ENCODE results near the gene ALDH16A1. TPM values are rescaled to one million over a fixed set of nuclear protein-coding genes. Genes with fewer than 3 reads are reported as not detected.
"Not testable (repeated sequence)": the region's sequence is repeated elsewhere in the genome, so short reads cannot be mapped to it uniquely, and the experiment has no call there.

The ALDH16A1 gene
- total RNA-seq, 1 donor from 2014 or later, result 7.7 TPM

GRCh38 chr19:49453757-49454240 is 774 bp downstream of the ALDH16A1 start:
- no peak for DNase-seq (ENCODE audit: low spot score)
- intact Hi-C loops (cut with DNase I), result loop anchor here (5.0 kb wide), 1 partner anchor 34 kb away; the partner anchor contains the start of gene RPL13A

GRCh38 chr19:49455773-49456172 is 2.7 kb downstream of the ALDH16A1 start:
- intact Hi-C loops (cut with DNase I), result no loop called here

GRCh38 chr19:49456326-49456725 is 3.3 kb downstream of the ALDH16A1 start:
- intact Hi-C loops (cut with DNase I), result no loop called here
- DNase-seq (ENCODE audit: low spot score), result no peak

More at GRCh38 chr19:49455773-49456172, 2.7 kb downstream of the ALDH16A1 start:
- DNase-seq (ENCODE audit: low spot score), result no peak

DNA sequence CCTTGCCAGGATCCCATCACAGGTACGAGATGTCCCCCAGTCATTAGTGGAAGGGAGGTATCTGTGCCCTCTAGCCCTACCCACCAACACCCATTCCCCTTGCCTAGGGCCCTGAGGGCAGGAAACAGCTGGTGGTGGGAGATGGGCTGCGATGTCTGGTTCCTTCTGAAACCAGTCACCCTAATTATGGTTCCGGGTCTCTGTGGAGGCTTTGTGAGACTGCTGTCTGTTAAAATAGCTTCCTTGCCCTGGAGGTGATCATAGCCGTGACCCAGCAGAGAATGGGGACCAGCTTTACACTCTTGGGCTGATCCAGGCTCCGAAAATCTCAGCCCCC is 5.5 kb downstream of the ALDH16A1 start:
- no peak for DNase-seq (ENCODE audit: low spot score)
- intact Hi-C loops (cut with DNase I), result no loop called here

GRCh38 chr19:49459388-49459787 is 6.4 kb downstream of the ALDH16A1 start:
- intact Hi-C loops (cut with DNase I), result no loop called here
- DNase-seq (ENCODE audit: low spot score), result no peak

- DNase-seq (ENCODE audit: low spot score); intact Hi-C loops (cut with DNase I): not testable (repeated sequence)
These were observed 8.1 kb downstream of the ALDH16A1 start for GRCh38 chr19:49461130-49461529.

DNA sequence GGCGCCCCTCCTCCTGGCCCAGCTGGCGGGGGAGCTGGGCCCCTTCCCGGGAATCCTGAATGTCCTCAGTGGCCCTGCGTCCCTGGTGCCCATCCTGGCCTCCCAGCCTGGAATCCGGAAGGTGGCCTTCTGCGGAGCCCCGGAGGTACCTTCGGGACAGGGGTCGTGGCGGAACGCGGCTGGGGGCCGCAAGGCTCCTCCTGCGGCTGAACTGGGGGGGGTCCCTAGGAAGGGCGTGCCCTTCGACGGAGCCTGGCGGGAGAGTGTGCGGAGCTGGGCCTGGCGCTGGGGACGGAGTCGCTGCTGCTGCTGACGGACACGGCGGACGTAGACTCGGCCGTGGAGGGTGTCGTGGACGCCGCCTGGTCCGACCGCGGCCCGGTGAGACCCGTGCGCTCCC is 8.6 kb downstream of the ALDH16A1 start:
- DNase-seq (ENCODE audit: low spot score), result no peak
- intact Hi-C loops (cut with DNase I), result no loop called here

DNA sequence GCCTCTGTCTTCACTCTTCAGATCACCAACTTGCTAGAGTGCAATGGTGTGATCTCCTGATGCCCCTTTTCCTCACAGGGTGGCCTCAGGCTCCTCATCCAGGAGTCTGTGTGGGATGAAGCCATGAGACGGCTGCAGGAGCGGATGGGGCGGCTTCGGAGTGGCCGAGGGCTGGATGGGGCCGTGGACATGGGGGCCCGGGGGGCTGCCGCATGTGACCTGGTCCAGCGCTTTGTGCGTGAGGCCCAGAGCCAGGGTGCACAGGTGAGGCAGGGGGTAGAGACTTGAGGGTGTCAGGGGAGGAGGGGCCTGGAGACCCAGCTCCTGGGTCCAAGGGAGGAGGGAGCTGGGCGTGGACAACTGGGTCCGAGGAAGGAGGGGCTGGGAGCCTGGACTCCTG is 9.5 kb downstream of the ALDH16A1 start:
- DNase-seq (ENCODE audit: low spot score), result no peak
- intact Hi-C loops (cut with DNase I), result no loop called here

DNA sequence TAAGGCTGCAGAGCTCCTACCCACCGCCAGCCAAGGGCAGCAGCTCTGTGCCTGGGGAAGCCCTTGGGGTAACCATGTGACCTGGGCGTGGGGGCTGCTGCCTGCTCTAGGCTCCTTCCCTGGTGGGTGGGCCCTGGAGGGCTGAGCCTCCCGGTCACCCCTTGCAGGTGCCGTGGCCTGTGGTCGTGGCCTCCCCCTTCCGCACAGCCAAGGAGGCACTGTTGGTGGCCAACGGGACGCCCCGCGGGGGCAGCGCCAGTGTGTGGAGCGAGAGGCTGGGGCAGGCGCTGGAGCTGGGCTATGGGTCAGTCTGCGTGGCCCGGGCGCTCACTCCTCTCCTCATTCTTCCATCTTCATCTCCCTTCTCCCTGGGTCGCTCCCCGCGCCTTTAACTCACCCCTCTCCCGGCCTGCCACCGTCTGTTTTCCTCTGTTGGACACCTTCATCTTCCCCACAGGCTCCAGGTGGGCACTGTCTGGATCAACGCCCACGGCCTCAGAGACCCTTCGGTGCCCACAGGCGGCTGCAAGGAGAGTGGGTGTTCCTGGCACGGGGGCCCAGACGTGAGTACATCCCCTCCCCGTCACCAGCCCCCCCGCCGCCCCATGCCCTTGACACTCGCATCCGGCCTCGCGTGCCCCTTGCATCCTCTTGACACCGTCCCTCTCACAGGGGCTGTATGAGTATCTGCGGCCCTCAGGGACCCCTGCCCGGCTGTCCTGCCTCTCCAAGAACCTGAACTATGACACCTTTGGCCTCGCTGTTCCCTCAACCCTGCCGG is 11.1 kb downstream of the ALDH16A1 start:
- no peak for DNase-seq (ENCODE audit: low spot score)
- intact Hi-C loops (cut with DNase I), result no loop called here

- intact Hi-C loops (cut with DNase I), result no loop called here
- DNase-seq (ENCODE audit: low spot score), result no peak
These were observed 12.3 kb downstream of the ALDH16A1 start for GRCh38 chr19:49465371-49465770.

DNA sequence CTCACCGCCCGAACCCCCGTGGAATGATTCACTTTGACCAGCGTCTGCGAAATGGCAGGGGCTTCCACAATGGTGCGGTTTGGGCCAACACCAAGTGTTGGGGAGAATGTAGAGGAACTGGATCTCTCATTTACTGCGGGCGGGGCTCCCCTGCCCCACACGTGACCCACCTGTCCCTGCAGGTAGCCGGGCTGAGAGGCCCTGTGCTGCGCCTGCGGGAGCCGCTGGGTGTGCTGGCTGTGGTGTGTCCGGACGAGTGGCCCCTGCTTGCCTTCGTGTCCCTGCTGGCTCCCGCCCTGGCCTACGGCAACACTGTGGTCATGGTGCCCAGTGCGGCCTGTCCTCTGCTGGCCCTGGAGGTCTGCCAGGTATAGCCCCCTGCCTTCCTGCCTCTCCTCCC is 15.2 kb downstream of the ALDH16A1 start:
- DNase-seq (ENCODE audit: low spot score), result no peak
- intact Hi-C loops (cut with DNase I), result no loop called here

DNA sequence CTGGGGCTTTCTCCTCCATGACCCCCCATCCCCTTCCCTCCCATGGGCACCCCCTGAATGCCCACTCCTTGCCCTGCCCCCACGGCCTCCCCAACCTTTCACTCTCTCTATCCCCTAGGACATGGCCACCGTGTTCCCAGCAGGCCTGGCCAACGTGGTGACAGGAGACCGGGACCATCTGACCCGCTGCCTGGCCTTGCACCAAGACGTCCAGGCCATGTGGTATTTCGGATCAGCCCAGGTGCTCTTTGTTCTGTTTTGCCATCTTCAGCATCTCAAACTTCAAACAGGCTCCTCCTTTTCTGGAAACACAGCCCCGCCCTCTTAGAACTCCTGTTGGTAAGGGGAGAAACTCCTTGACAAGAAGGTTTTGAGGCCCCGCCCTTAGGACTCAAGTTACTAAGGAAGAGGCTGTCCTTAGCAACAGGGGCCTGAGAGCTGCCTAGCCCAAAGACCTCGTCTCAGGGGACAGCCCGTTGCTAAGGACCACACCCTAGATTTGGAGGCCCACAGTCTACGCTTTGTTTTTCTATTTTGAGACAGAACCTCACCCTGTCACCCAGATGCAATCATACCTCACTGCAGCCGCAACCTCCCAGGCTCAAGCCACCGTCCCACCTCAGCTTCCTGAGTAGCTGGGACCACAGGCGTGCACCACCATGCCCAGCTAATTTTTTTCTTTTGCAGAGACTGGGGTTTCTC is 15.9 kb downstream of the ALDH16A1 start:
- intact Hi-C loops (cut with DNase I), result no loop called here
- peak; percentile 82 for DNase-seq (ENCODE audit: low spot score)

DNA sequence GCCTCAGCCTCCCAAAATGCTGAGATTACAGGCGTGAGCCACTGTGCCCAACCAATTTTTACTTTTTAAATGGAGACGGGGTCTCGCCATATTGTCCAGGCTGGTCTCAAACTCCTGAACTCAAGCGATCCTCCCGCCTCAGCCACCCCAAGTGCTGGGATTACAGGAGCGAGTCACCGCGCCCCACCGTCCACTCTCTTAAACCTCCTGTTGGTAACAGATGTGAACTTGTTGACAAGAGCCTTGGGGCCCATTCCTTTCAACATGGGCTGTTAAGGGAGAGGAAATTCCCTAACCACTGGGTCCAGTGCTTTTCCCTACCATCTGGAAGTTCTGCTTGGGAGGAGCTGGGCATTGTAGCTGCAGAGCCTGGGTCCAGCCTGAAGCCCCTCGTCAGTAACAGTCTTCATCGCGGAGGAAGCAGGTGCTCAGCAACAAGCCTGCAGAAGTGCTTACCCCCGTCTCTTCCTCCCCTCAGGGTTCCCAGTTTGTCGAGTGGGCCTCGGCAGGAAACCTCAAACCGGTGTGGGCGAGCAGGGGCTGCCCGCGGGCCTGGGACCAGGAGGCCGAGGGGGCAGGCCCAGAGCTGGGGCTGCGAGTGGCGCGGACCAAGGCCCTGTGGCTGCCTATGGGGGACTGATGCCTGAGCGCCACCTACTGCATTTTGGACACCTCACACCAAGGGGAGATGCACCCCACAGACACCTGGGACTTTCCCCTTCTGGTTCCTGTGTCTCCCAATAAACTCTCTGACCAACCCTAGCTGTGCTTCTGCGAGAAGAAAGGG is 17.0 kb downstream of the ALDH16A1 start:
- intact Hi-C loops (cut with DNase I), result no loop called here
- DNase-seq (ENCODE audit: low spot score), result no peak

DNA sequence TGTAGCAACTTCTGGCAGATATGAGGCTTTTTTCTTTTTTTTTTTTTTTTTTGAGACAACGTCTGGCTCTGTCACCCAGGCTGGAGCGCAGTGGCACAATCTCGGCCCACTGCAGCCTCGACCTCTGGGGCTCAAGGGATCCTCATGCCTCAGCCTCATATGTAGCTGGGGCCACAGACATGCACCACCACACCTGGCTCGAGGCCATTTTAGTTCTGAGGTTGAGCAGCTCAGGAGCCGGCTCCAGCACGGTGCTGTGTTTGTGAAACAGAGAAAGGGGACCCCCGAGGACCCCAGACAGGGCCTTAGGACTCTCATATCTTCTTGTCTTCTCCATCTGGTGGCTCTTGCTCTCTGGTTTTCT is 17.6 kb downstream of the ALDH16A1 start:
- intact Hi-C loops (cut with DNase I), result no loop called here
- DNase-seq (ENCODE audit: low spot score), result no peak

- intact Hi-C loops (cut with DNase I), result no loop called here
- DNase-seq (ENCODE audit: low spot score), result no peak
These were observed 19.9 kb downstream of the ALDH16A1 start for GRCh38 chr19:49472936-49473335.

DNA sequence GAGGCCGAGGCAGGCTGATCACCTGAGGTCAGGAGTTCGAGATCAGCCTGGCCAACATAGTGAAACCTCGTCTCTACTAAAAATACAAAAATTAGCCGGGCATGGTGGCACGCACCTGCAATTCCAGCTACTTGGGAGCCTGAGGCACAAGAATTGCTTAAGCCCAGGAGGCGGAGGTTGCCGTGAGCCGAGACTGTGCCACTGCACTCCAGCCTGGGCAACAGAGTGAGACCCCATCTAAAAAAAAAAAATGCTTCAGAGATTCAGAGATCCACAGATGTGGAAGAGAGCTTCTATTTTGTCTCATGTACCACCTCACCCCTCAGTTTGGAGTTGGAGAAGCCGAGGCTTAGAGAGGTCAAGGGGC is 20.5 kb downstream of the ALDH16A1 start:
- intact Hi-C loops (cut with DNase I); DNase-seq (ENCODE audit: low spot score): not testable (repeated sequence)

DNA sequence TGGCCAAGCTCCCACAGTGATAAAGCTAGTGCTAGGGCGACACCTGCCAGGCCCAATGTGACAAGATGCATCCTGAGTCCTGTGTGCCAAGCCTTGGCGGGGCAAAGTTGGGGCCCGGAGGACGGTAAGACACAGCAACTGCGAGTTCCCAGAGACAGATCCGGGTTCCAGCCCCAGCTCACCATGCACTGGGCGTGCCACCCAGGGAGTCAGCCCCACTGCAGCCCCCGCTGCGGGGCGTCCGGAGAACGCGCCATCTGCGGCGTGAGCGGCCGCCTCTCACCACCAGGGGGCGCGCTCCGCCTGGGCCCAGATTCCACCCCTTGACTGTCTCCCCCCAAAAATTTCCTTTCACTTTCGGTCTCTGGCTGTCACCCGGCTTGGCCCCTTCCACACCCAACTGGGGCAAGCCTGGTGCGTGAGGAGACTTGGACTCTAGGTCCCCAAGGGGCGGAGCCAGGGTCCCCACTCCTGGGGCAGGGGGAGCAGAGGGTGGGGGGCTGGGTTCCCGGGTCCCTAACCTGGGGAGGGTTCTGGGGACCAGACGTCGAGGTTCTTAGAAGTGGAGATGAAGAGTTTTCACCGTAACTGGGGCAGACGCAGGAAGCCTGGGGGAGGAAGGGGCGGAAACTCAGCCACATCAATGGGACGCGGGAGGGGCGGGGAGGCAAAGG is 21.0 kb downstream of the ALDH16A1 start, which contains the start of gene FLT3LG:
TSS of gene FLT3LG (plus strand) at position 348 of the 674 bp plus-strand sequence. CDS start 425 bp downstream, outside the sequence.
- peak; percentile 91 for DNase-seq (ENCODE audit: low spot score)
- intact Hi-C loops (cut with DNase I), result no loop called here

GRCh38 chr19:49474542-49474924 is 21.5 kb downstream of the ALDH16A1 start:
- intact Hi-C loops (cut with DNase I), result no loop called here
- DNase-seq (ENCODE audit: low spot score), result no peak

DNA sequence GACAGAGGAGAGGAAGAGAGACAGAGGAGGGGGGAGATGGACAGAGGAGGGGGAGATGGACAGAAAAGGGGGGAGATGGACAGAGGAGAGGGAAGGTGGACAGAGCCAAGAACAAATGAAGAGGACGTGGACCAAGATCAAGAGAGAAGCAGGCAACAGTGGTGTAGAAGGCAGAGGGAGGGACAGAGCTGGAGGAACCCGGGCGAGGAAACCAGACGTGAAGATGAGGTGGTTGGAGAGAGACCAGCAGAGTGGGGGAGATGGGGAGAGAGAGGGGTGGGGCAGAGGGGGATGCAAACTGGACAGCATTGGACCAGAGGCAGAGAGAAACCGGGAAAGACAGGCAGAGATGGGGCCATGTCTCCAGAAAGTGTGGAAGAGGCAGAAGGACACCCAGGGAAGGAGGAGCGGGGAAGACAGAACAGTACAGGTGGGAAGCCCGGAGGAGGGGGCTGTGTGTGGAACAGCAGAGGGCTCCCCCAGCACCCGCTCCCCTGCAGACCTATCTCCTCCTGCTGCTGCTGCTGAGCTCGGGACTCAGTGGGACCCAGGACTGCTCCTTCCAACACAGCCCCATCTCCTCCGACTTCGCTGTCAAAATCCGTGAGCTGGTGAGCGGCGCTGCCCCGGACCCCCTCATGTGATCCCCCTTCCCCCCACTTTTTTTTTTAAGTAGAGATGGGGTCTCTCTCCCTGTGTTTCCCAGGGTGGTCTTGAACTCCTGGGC is 22.3 kb downstream of the ALDH16A1 start:
- intact Hi-C loops (cut with DNase I), result no loop called here
- DNase-seq (ENCODE audit: low spot score), result no peak
